ENCODE results near the gene SMIM28.

Gene SMIM28

DNA sequence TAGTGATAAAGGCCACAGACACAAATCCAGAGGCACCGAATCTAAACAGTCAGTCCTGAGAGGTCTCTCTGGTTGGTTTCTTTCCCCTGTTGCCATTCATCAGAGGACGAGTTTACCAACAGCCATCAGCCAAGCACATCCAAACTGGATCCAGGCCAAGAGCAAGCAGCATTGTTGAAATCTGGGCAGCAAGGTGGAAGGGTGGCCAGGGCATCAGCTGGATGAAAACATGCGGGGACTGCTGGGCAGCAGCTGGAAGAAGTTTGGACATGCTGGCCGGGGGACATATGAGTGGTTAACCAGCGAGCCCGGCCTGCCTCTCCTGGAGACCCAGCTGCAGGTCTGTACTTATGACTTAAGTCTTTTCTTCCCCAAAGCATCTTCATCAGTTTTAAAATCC is at the start of gene SMIM28:
TSS of gene SMIM28 (plus strand) at position 62 of the 400 bp plus-strand sequence. CDS start at position 230, 168 bp downstream.
- FAIRE-seq: no peak
- TF ChIP-seq CTCF (IDR thresholded peaks at IDR 0.05; ENCODE audit: insufficient read depth, missing control alignments): no peak
- no peak for DNase-seq (ENCODE audit: insufficient read length, low spot score)

DNA sequence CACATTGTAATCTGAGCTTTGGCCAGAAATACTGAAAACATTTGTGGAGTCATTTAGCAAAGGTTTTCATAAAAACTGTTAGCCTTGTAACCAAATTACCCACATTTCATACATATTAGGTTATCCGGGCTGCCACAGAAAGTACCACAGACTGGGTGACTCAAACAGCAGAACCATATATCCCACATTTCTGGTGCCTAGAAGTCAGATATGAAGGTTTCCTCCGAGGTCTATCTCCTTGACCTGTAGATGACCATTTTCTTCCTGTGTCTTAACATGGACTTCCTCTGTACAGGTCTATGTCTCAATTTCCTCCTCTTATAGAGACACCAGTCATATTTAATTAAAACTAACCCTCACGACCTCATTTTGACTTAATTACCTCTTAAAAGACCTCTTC is 49.5 kb upstream of the SMIM28 start:
- TF ChIP-seq CTCF (IDR thresholded peaks at IDR 0.05; ENCODE audit: insufficient read depth, missing control alignments): no peak
- DNase-seq (ENCODE audit: insufficient read length, low spot score): no peak
- no peak for FAIRE-seq

DNA sequence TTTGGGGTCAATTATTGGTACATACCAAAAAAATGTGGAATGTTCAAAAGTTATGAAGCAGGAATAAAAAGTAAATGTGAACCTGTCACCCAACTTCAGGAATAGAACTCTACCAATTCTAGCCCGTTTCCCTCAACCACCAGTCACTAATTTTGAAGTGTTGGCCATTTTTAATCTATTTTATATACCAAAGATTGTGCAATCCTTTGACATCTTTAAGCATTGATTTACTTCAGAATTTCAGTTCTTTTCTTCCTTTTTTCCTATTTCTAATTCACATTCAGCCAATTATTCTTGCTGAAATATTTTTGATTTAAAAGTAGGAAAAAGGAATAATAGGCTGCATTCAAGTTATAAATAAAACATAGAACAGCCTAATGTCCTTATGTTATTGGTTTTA is 46.9 kb upstream of the SMIM28 start:
- DNase-seq (ENCODE audit: insufficient read length, low spot score) (no peak), FAIRE-seq (no peak)
- no peak for TF ChIP-seq CTCF (IDR thresholded peaks at IDR 0.05; ENCODE audit: insufficient read depth, missing control alignments)

GRCh38 chr6:138331444-138331843 is 46.3 kb upstream of the SMIM28 start:
- TF ChIP-seq CTCF (IDR thresholded peaks at IDR 0.05; ENCODE audit: insufficient read depth, missing control alignments): no peak
- no peak for DNase-seq (ENCODE audit: insufficient read length, low spot score)
- FAIRE-seq: no peak

GRCh38 chr6:138331984-138332383 is 45.7 kb upstream of the SMIM28 start:
- TF ChIP-seq CTCF (IDR thresholded peaks at IDR 0.05; ENCODE audit: insufficient read depth, missing control alignments): no peak
- DNase-seq (ENCODE audit: insufficient read length, low spot score) (no peak), FAIRE-seq (no peak)

DNA sequence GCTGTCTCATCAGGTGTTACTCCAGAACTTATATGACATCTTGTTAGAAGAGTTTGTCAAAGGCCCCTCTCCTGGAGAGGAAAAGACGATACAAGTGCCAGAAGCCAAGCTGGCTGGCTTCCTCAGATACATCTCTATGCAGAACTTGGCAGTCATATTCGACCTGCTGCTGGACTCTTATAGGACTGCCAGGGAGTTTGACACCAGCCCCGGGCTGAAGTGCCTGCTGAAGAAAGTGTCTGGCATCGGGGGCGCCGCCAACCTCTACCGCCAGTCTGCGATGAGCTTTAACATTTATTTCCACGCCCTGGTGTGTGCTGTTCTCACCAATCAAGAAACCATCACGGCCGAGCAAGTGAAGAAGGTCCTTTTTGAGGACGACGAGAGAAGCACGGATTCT is 43.7 kb upstream of the SMIM28 start:
- no peak for TF ChIP-seq CTCF (IDR thresholded peaks at IDR 0.05; ENCODE audit: insufficient read depth, missing control alignments)
- no peak for DNase-seq (ENCODE audit: insufficient read length, low spot score)
- FAIRE-seq: no peak

GRCh38 chr6:138334963-138335362 is 42.7 kb upstream of the SMIM28 start:
- FAIRE-seq: no peak
- TF ChIP-seq CTCF (IDR thresholded peaks at IDR 0.05; ENCODE audit: insufficient read depth, missing control alignments): no peak
- no peak for DNase-seq (ENCODE audit: insufficient read length, low spot score)
